ENCODE data around the gene C2orf78. TPM values are rescaled to one million over a fixed set of nuclear protein-coding genes. Genes with fewer than 3 reads are reported as not detected.

The C2orf78 gene
- total RNA-seq, 1 experiment from 2014 or later: not detected

DNA sequence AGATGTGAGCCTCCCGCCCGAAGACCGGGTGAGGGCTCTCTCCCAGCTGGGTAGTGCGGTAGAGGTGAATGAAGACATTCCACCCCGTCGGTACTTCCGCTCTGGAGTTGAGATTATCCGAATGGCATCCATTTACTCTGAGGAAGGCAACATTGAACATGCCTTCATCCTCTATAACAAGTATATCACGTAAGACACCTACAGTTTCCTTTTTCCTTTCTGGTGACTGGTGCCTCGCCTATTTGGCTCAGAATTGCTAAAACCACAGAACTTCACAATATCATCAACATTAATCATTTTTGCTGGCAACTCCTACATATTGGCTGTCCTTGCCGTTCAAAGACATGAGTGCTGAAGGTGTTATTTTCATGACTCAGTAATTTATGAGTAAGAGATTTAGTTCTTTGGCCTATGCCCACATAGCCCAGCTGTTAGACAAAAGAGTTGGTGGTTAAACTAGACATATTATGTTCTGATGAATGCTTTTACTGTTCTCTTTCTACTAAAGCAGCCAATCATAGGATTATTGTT, 47.0 kb downstream of the C2orf78 start:
- intact Hi-C loops (cut with micrococcal nuclease; ENCODE audit: unreplicated experiment) (no loop called here), in situ Hi-C loops (cut with HindIII; ENCODE audit: low pct_unique_long_range_greater_than_20kb, low sequenced_read_pairs) (no loop called here)
- DNase-seq (ENCODE audit: low read depth, low spot score) (no peak), ATAC-seq (no peak)
- POLR2A ChIA-PET: no interaction called here
- Histone ChIP-seq H3K27ac (ENCODE audit: low read length) (no peak overlapping the region), H3K4me1 (ENCODE audit: control insufficient read depth, insufficient read depth, low read length) (peaks cover 14% of the 10 kb centered on the region), H3K36me3 (ENCODE audit: control insufficient read depth, insufficient read depth, low read length) (peaks cover 7% of the 10 kb centered on the region; the same call in 1 of the 2 replicates), H3K4me3 (ENCODE audit: low read depth in 2 of 2, low read length in 2 of 2) (no peak overlapping the region), H3K27me3 (ENCODE audit: control insufficient read depth, insufficient read depth, low read length) (no peaks in the 10 kb centered on the region), H3K9me3 (ENCODE audit: control insufficient read depth, insufficient read depth, low read depth, low read length) (no peaks in the 10 kb centered on the region)
- no TSS peak for BruUV-seq (replicated peaks)
- TF ChIP-seq TCF7L2 (IDR thresholded peaks at IDR 0.05; ENCODE audit: low read depth, low read length): no peak
- TF ChIP-seq POLR2AphosphoS5 (IDR thresholded peaks at IDR 0.05; ENCODE audit: low read depth, low read length): no peak
- TF ChIP-seq SIN3A (IDR thresholded peaks at IDR 0.05; ENCODE audit: borderline replicate concordance, insufficient read depth, low read depth, low read length): no peak
- TF ChIP-seq, protein P1, sequence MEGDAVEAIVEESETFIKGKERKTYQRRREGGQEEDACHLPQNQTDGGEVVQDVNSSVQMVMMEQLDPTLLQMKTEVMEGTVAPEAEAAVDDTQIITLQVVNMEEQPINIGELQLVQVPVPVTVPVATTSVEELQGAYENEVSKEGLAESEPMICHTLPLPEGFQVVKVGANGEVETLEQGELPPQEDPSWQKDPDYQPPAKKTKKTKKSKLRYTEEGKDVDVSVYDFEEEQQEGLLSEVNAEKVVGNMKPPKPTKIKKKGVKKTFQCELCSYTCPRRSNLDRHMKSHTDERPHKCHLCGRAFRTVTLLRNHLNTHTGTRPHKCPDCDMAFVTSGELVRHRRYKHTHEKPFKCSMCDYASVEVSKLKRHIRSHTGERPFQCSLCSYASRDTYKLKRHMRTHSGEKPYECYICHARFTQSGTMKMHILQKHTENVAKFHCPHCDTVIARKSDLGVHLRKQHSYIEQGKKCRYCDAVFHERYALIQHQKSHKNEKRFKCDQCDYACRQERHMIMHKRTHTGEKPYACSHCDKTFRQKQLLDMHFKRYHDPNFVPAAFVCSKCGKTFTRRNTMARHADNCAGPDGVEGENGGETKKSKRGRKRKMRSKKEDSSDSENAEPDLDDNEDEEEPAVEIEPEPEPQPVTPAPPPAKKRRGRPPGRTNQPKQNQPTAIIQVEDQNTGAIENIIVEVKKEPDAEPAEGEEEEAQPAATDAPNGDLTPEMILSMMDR (IDR thresholded peaks at IDR 0.05): no peak
- TF ChIP-seq REST (IDR thresholded peaks at IDR 0.05; ENCODE audit: insufficient read depth in 1 of 2, low read depth in 2 of 2, low read length in 1 of 2): no peak
- CTCF ChIA-PET: no interaction called here

DNA sequence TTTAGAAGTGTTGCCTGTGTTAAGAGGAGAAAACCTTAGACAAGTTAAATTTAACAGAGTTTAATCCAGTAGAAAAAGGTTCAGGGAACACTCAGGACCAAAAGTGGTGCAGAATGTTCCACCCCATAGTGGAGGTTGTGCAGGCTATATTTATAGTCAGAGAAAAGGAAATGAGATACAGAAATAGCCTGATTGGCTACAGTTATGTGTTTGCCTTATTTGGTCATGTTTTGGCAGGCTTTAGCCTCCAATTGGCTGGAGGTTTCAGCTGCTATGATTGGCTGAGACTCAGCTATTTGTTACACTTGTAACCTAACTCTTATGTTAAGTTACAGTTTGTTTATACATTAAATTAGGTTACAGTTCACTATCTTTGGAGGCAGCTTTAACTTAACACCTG, 48.9 kb downstream of the C2orf78 start:
- no peak overlapping the region for H3K27ac ChIP-seq (ENCODE audit: low read length)

More for the DNA sequence above, 48.9 kb downstream of the C2orf78 start:
- CTCF ChIA-PET: no interaction called here
- H3K4me1 ChIP-seq (ENCODE audit: control insufficient read depth, insufficient read depth, low read length): peaks cover 14% of the 10 kb centered on the region
- POLR2A ChIA-PET: no interaction called here
- H3K4me3 ChIP-seq (ENCODE audit: low read depth in 2 of 2, low read length in 2 of 2): no peak overlapping the region
- no peaks in the 10 kb centered on the region for H3K9me3 ChIP-seq (ENCODE audit: control insufficient read depth, insufficient read depth, low read depth, low read length)
- TF ChIP-seq SIN3A (IDR thresholded peaks at IDR 0.05; ENCODE audit: borderline replicate concordance, insufficient read depth, low read depth, low read length) (no peak), POLR2AphosphoS5 (IDR thresholded peaks at IDR 0.05; ENCODE audit: low read depth, low read length) (no peak), REST (IDR thresholded peaks at IDR 0.05; ENCODE audit: insufficient read depth in 1 of 2, low read depth in 2 of 2, low read length in 1 of 2) (no peak)
- in situ Hi-C loops (cut with HindIII; ENCODE audit: low pct_unique_long_range_greater_than_20kb, low sequenced_read_pairs): no loop called here
- no peak for ATAC-seq
- BruUV-seq (replicated peaks): no TSS peak
- H3K27me3 ChIP-seq (ENCODE audit: control insufficient read depth, insufficient read depth, low read length): no peaks in the 10 kb centered on the region
- intact Hi-C loops (cut with micrococcal nuclease; ENCODE audit: unreplicated experiment): no loop called here
- H3K36me3 ChIP-seq (ENCODE audit: control insufficient read depth, insufficient read depth, low read length): peaks cover 7% of the 10 kb centered on the region
- no peak for DNase-seq (ENCODE audit: low read depth, low spot score)
